GM21423 (cell line): ENCODE results near the gene FAM13A.
"Not testable (repeated sequence)": the region's sequence is repeated elsewhere in the genome, so short reads cannot be mapped to it uniquely, and the experiment has no call there.

Experiments
- ATAC-seq: cut with Tn5 transposase; IDR thresholded peaks from one replicate; pipeline ENCODE4 v1.9.1; 2021; ENCODE audit warnings: mild to moderate bottlenecking, moderate library complexity; ENCODE audit not compliant: unreplicated experiment

The FAM13A gene

DNA sequence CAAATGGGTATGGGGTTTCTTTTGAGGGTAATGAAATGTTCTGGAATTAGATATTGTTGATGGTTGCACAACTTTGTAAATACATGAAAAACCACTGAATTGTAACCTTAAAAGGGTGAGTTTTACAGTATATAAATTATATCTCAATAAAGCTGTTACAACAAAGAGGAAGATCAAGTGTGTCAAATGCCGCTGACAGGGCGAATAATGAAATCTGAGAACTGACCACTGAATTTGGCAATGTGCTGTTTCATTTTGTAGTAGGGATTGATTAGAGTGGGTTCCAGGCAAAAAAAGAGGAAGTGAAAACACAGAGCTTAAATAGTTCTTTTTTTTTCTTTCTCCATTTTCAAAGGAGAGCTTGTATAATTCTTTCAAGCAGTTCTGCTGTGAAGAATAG lies 198.2 kb downstream of the FAM13A start:
- peak; percentile 94 for ATAC-seq

DNA sequence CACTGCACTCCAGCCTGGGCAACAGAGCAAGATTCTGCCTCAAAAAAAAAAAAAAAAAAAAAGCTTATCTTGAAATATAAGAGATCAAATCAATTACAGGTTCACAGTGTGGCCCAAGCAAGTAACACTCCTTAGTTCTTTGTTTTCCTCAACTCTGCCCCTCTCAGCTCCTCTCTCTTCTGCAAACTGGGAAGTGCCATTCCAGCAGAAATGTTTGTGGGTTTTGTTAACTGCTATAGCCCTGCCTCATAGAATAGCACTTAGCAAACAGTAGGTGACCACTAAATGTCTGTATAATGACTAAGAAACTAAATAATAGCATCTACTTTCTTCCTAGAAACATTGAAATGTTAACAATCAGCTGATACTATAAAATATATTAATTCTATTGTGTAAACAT lies 199.4 kb downstream of the FAM13A start:
- no peak for ATAC-seq

DNA sequence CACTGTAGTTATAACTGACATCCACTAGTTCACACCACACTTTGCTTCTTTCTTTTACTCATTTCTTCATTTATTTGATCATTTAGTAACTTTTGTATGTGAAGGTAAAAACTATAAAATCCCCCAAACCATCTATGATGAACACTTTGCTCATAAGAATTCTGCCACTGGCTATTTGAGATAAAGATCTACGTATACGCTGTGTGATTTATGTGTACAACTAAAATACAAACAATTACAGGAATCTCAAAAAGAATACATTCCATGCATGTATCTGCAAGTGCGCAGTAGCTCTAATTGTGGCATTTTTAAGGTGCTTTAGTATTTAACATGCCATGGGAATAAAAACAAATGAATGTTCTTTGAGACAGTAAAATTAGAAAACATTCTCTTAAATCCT lies 202.5 kb downstream of the FAM13A start:
- ATAC-seq: no peak

DNA sequence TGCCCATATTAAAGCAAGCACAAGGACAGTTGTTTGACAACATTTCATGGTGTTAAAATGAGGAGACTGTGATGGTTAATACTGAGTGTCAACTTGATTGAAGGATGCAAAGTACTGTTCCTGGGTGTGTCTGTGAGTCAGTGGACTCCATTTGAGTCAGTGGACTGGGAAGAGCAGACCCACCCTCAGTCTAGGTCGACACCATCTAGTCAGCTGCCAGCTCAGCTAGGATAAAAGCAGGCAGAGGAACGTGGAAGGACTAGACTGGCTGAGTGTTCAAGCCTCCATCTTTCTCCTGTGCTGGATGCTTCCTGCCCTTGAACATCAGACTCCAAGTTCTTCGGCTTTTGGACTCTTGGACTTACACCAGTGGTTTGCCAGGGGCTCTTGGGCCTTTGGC lies 203.4 kb downstream of the FAM13A start:
- ATAC-seq: not testable (repeated sequence)

DNA sequence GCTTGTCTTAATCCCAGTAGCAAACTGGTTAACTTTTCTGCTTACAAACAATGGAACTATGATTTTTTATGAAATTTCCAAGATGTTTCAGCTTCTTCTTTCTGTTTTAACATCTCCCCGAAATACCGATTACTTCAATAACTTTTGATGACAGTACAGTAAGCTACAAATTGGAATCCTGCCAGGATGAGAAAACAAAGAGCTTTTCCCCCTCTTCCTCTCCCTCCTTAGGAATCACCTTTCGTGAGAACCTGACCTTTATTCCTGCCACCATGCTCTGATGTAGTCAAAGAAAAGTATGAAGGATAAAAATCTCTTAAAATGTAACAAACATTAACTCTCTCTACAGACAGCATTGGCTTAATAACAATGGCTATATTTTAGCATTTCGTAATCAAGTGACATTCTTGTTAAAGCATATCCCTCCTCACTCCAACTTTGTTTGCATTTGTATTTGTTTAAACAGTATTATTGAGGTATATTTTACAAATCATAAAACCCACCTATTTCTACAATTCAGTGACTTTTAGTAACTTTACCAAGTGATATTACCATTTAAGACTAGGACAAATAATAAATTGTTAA lies 210.7 kb downstream of the FAM13A start:
- no peak for ATAC-seq

DNA sequence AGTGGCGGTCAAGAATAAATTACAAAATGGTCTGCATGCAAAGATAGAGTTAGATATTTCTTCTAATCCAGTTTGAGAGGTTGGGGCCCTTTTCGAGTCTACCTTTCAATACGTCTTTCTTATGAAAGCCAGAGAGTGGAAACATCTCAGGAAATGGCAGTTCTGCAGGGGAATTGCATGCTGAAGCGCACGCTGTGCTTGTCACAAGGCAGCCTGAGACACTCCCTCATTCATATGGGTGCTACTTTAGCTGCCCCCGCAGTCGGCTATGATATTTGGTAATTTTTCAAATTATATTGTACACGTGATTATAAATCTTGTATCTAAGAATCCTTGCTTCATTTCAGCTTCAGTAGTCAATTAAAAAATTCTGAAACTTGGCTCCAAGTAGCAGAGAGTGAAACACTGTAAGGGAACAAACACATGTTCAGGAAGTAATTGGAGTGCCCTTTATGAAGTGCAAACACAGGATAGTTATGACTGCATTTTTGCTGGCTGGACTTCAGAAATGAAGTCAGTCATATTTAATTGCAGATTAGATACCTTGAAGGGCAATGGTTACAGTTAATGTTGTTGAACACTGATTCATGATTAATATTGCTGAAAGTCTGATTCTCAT lies 213.8 kb downstream of the FAM13A start:
- no peak for ATAC-seq

DNA sequence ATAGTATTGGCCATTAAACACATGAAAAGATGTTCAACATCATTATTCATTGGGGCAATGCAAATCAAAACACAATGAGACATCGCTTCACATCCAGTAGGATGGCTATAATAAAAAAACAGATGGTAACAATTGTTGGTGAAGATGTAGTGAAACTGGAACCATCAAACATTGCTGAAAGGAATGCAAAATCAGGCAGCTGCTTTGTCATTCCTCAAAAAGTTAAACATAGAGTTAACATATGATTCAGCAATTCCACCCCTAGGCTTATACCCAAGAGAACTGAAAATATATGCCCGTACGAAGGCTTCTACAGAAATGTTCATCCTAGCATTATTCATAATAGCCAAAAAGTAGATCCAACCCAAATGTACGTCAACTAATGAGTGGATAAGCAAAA lies 215.3 kb downstream of the FAM13A start:
- no peak for ATAC-seq

DNA sequence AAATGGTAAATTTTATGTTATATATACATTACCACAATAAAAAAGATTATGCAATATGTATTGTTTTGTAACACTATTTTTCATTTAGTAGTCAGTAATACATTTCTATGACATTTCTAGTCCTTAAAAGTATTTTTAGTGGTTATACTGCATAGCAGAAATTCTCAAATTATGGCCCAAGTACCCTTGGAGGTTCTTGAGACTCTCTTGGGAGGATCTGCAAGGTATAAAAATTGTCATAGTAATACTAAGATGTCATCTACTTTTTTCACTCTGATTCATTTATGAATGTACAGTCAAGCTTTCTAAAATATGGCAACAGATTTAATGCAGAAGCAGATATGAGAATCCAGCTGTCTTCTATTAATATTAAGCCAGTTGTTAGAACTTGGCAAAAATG lies 220.8 kb downstream of the FAM13A start:
- ATAC-seq: no peak

DNA sequence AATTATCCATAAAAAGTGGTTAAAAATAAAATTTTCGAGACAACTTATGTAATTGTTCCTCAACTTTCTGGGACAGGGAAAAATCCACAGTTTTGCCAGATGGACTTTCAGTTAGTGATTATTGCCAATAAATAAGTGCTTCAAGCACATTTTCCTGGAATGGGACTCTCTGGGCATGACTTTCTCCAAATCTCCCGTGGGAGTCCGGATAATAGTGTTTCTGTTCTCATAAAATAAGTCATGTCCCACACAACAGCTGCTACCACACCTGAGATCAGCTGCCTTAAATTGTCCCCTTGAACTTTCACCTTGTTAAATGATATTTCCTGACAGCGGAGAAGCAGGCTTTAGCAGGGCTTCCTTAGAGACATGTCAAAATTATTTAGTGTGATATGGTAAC lies 226.0 kb downstream of the FAM13A start:
- no peak for ATAC-seq

DNA sequence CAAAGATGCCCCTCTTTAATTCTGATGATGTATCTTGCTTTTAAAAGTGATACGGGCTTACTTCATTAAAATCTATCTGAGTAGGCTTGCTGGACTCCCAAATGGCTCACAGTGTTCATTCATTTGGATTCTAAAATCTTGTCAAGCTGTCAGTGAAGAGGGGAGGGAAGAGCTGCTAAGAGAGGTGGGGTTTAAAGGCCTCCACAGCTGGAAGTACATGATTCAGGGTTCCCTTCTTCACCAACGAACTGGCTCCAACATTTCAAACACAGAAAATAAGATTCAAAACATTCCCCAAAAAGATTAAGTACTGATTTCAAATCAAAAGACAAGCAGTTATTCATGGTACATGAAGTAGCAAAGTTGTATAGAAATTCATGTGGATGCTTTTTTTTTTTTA lies 226.4 kb downstream of the FAM13A start:
- ATAC-seq: no peak

DNA sequence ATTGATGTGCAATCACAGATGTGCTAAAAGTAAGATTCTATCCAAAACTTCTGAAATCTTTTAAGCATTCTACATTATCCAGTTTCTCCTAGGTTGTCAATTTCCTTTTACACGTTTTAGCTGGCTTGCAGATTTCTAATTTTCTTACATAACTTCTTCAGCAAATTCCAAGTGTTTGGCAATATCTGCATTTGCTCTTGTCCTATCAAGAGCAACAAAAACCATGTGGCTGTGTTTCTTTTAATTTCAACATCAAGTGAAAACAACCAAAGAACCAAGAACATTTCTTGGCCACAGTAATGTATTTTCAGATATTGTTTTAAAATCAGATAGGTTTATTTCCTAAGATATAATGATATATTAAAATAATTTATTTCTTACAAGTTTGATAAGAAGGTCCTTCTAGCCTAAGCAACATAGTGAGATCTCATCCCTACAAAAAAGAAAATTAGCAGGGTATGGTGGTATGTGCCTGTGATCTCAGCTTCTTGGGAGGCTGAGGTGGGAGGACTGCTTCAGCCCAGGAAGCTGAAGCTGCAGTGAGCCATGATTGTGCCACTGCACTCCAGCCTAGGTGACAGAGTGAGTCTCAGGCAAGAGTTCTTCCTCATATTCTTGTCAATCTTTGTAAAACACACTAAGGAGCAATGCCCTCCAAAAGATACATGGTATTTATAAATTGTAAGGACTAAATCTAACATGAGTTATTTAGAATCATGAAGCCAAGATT lies 228.0 kb downstream of the FAM13A start:
- no peak for ATAC-seq

DNA sequence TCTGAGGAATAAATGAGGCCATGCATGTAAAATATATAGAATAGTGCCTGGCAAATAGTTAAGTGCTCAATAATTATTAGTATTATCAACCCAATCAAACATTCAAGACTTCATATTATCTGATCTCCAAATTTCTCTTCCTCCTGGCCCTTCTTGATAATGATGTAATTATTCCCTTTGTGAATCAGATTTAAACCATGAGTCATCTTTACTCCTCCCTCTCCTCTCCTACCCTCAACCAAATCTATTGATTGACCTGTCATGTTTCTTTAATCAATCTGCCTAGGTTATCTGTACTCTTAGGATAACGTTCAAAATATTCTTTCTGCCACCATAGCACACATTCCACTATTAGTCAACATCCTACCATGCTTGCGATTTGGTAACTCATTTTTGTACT lies 229.5 kb downstream of the FAM13A start:
- ATAC-seq: no peak

DNA sequence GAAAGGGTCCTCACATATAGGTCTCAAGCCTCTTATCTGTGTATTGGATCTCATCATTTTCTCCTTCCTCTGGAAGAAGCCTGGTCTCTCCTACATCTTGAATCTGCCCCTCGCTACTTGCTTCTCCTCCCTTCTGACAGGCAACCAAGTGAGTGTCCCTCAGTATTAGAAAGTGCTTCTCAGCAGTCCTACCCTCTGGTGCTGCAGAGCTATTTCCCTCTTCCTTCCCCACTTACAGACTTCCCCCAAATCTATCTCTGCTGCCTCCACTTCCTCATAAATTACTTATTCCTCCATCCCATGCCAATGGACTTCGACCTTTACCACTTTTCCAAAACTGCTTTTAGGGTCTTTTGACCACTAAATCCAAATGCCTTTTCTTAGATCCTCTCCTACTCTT lies 230.2 kb downstream of the FAM13A start:
- no peak for ATAC-seq

DNA sequence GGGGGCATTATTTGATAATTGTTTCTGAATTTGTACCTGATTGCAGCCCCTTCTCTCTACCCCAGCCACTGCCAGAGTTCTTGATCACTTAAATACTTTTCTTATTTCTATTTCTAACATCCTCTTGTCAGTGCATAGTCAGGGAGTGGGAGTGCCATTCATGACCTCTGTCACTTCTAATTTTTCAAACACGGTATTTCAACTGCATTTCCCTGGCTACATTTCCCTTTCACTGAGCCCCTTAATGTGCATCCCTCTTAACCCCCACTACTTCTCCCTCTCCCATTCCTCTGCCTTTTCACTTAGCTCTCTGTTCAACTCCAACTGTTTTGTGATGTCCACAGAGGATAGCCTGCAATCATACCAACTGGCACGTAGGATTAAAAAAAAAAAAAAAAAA lies 231.1 kb downstream of the FAM13A start:
- ATAC-seq: no peak

DNA sequence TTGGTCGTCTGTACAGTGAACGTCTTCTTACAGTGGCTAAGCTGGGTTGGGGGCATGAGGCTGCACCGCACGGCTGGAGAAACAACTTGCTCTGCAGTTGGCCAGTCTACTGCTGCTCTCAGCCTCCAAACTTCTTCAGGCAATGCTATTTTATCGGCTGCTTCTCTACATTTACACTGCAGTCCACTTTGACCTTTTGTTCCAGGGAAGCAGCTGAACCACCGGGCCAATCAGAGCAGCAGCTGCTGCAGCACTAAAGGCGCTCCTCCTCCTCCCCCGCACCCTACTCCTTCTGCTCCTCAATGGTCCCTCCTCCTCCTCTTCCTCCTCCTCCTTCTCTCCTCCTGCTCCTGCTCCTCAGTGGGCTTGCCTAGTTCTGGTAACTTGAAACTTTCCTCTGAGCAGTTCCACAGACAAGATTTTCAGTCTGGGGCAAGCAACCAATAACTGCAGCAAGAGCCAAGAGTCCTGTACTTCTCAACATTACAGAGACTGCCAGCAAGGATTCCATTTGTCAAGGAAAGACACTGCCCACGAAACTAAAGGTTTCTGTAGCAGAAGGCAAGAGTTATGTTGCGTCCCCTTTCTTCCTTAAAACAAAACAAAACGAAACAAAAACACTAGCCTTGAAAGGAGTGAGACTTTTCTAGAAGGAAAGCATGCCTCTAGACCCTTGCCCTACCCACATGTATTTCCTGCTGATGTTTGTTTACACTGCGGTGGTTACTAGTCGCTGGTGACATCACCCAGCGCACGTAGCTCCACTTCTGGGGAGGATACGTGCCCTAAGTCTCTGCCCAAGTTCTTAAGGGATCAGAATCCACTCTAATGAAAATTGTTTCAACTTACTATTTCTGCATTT lies 233.7 kb downstream of the FAM13A start:
- ATAC-seq: peak; percentile 95

DNA sequence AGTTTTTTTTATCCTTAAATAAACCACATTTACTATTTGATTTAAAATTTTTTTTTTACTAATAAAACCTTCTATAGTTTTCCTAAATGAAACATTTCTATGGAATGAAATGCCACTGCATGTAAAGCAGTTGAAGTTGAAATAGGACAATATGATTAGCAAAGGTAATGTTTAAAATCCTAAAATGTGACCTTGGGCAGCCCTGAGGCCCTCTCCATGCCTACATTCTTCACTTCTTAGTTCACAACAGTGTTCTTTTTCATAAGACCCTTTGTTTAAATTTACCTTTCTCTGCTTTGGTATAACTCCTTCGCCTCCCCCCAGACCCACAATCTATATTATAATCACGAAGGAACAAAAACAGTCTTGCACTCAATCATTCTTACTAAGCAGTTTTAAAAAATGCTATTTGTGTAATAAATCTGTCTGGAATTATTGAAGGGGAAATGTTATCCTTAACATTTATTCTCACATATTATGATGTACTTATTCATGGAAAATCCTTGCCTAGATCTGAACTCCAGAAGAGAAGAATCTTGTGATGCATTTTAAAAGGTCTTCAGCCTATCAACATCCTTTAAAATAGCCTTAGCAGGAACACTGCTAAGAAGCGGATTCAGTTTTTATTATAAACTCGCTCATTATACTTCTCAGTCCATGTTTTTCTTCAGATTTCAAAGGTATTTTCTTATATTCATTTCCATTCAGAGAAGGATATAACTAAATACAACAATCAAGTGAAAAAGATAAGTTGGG lies 234.8 kb downstream of the FAM13A start:
- no peak for ATAC-seq

DNA sequence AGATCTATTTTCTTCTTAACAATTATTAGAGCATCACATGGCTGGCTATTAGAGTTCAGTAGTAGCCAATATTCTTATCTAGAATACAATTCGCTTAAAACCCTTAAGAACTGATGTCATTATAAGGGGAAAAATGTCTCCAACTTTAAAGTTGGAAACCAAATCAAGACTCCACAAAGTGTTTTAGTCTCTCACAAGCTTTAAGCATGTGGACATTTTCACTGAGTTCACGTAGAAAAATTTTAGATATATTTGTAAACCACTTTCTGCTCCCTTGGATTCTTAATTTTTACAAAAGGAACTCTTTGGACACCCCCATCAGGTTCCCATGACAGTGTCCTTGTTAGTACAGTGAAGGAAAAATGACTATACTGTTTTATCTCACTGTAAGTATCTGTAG lies 235.5 kb downstream of the FAM13A start:
- ATAC-seq: no peak

DNA sequence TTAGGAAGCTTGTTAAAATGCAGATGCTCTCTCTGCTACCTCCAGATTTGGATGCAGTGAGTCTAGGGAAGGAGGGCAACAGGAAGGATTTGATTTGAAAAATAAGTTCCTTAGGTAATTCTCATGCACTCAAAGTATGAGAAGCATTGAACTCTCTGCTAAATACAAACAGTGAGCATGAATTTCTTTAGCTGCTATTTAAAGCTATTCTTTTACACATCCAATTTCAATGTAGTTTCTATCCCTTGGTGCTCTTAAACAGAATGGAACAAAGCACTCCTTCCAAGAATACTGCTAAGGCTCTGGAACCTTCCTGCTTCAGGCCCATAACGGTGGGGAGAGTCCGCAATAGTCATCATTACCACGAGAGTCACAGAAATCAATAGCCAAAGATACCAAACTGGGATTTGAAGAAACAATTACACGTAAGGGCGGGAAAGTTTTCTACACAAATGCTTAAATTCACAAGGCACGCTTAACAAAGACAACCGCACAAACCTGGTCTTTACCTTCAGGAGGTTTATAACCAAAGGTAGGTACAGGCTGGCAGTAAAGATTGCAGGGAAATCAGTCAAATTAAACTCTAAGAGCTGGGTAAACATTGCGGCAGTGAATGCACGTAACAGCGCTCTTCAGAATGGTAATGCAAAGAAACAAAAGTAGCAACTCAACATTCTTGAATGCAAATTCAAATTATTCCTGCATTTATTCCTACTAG lies 236.1 kb downstream of the FAM13A start:
- no peak for ATAC-seq

DNA sequence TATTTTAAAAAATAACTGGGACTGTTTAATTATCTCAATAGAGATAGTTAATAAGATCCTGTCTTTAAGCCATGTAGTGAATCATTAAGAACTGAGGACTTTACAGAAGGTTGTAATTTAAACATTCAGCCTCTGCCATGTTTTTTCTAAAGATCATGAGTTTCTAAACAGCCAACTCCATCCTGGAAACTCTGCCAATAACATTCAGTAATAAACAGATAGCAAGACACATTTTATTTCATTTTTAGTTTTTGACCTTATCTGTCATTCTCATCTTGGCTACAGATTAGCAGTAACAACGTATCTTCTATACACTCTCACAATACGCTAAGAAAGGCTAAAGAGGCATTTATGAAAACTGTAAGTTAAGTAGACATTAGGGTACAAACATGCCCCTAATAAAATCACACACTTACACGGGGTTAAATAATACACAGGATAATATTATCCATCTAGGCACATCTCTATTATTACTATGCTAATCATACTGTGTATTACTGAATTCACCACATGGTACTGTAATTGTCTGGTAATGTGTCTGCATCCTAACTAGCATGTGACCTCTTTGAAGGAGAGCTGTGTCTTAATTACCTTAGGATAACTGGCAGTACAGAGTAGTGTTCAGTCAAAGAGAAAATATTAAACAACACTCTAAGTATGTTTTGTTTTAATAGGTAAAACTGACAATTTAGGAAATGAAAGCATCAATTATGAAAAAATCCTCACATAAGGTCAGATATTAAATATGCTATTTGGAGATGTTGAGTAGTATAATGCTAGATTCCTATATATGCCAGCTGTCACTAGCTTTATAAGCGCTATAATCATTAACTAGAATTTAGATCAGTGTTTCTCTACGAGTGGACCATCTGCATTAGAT lies 236.9 kb downstream of the FAM13A start:
- ATAC-seq: no peak
